GM23338 (cell line): Measurements from ENCODE around the gene ESR2. TPM values are rescaled to one million over a fixed set of nuclear protein-coding genes. Genes with fewer than 3 reads are reported as not detected.

Source experiments
- ATAC-seq: fragments of 200-7000 bp; cut with Tn5 transposase; 3 replicates; pipeline ENCODE4 v1.9.1; 2020
- DNase-seq: peaks from one replicate; pipeline ENCODE4 v3.0.0-alpha.2; 2015; ENCODE audit warnings: low spot score
- H2AFZ ChIP-seq: fragments of 200-600 bp; sonication (generic); 2 replicates; pipeline ENCODE4 v1.8.0; 2016; ENCODE audit warnings: antibody characterized with exemption, mild to moderate bottlenecking, moderate library complexity
- H3F3A ChIP-seq: fragments of 200-600 bp; sonication (generic); replicated peaks from 2 replicates; pipeline ENCODE4 v1.8.0; 2017; ENCODE audit warnings: antibody characterized with exemption, mixed run types, low read depth
- H3K27ac ChIP-seq: fragments of 200-600 bp; sonication (generic); 2 replicates; pipeline ENCODE4 v1.6.1; 2016; ENCODE audit warnings: low read depth
- H3K27me3 ChIP-seq: fragments of 200-600 bp; sonication (generic); 2 replicates; pipeline ENCODE4 v1.8.0; 2016; ENCODE audit warnings: mild to moderate bottlenecking, mixed run types, moderate library complexity; ENCODE audit not compliant: insufficient read depth
- H3K36me3 ChIP-seq: fragments of 200-600 bp; sonication (generic); 2 replicates; pipeline ENCODE4 v1.8.0; 2016; ENCODE audit warnings: mild to moderate bottlenecking; ENCODE audit not compliant: insufficient read depth
- H3K4me1 ChIP-seq: fragments of 200-600 bp; sonication (generic); 2 replicates; pipeline ENCODE4 v1.8.0; 2016; ENCODE audit warnings: mild to moderate bottlenecking, moderate library complexity; ENCODE audit not compliant: insufficient read depth
- H3K4me2 ChIP-seq: fragments of 200-600 bp; sonication (generic); 2 replicates; pipeline ENCODE4 v1.7.1; 2017; ENCODE audit warnings: mixed run types
- H3K4me3 ChIP-seq: fragments of 200-600 bp; sonication (generic); 2 replicates; pipeline ENCODE4 v1.6.1; 2016; ENCODE audit warnings: mixed run types
- H3K79me2 ChIP-seq: fragments of 200-600 bp; sonication (generic); replicated peaks from 2 replicates; pipeline ENCODE4 v1.8.0; 2017; ENCODE audit warnings: mild to moderate bottlenecking; ENCODE audit not compliant: insufficient read depth
- H3K9me2 ChIP-seq: fragments of 200-600 bp; sonication (generic); 2 replicates; pipeline ENCODE4 v1.8.0; 2017; ENCODE audit not compliant: insufficient read depth
- H4K20me1 ChIP-seq: fragments of 200-600 bp; sonication (generic); replicated peaks from 2 replicates; pipeline ENCODE4 v1.8.0; 2017; ENCODE audit warnings: mild to moderate bottlenecking; ENCODE audit not compliant: insufficient read depth
- H3K27ac Mint-ChIP-seq: 2 replicates; pipeline ENCODE4 v1.8.0; 2020; ENCODE audit warnings: inconsistent platforms, mild to moderate bottlenecking, moderate library complexity, mixed read lengths
- H3K27me3 Mint-ChIP-seq: 3 replicates; pipeline ENCODE4 v1.8.0; 2022; ENCODE audit warnings: low read depth, mild to moderate bottlenecking, moderate library complexity, mixed read lengths, inconsistent platforms; ENCODE audit not compliant: insufficient read depth, poor library complexity
- H3K36me3 Mint-ChIP-seq: 3 replicates; pipeline ENCODE4 v1.8.0; 2021; ENCODE audit warnings: low read depth, mild to moderate bottlenecking, inconsistent platforms, moderate library complexity, mixed read lengths
- H3K4me1 Mint-ChIP-seq: 3 replicates; pipeline ENCODE4 v1.8.0; 2020; ENCODE audit warnings: mild to moderate bottlenecking, inconsistent platforms, mixed read lengths
- H3K4me3 Mint-ChIP-seq: 3 replicates; pipeline ENCODE4 v1.8.0; 2021; ENCODE audit warnings: moderate library complexity, mild to moderate bottlenecking, inconsistent platforms, mixed read lengths
- H3K9me3 Mint-ChIP-seq: 3 replicates; pipeline ENCODE4 v1.8.0; 2020; ENCODE audit warnings: moderate library complexity, mild to moderate bottlenecking, inconsistent platforms, mixed read lengths
- EZH2 ChIP-seq: fragments of 200-600 bp; sonication (generic); IDR thresholded peaks from one replicate; pipeline ENCODE4 v1.8.0; 2017; ENCODE audit warnings: antibody characterized with exemption, mild to moderate bottlenecking, low read depth; ENCODE audit not compliant: unreplicated experiment
- EZH2phosphoT487 ChIP-seq: fragments of 200-600 bp; sonication (generic); IDR thresholded peaks from one replicate; pipeline ENCODE4 v1.8.1; 2018; ENCODE audit warnings: antibody characterized with exemption; ENCODE audit not compliant: unreplicated experiment
- ZNF114 ChIP-seq: fragments of 250-450 bp; sonication (Bioruptor Pico); IDR thresholded peaks from 2 replicates; pipeline ENCODE4 v1.5.0; 2020; ENCODE audit warnings: mild to moderate bottlenecking, moderate library complexity
- polyA plus RNA-seq: library from polyadenylated mRNA; unstranded; fragments of >200 nt; fragmentation: Nextera tagmentation; extraction: Ambion mirVana; gene quantifications from 2 replicates; pipeline ENCODE4 v1.2.1, GENCODE V29; 2016
- total RNA-seq: library from RNA; depleted of rRNA; stranded (reverse); fragments of >200 nt; shearing (Covaris generic); gene quantifications from 2 replicates; pipeline ENCODE4 v1.2.3, GENCODE V29; 2014
- TF ChIP-seq, protein P1 (sequence below): IDR thresholded peaks from 2 replicates; pipeline ENCODE4 v1.6.1; 2016; ENCODE audit warnings: antibody characterized with exemption
- TF ChIP-seq, protein P2 (sequence below), 2 experiments: fragments of 200-600 bp in 1 of 2; sonication (generic) in 1 of 2; conservative IDR thresholded peaks; 2 replicates each; pipeline versions ENCODE4 v1.5.1 to v1.6.1; 2016 to 2017; ENCODE audit warnings: antibody characterized with exemption in 2 of 2, low read depth in 2 of 2, mild to moderate bottlenecking in 2 of 2, moderate library complexity in 1 of 2
- TF ChIP-seq, protein P3 (sequence below): fragments of 250-450 bp; sonication (Bioruptor Pico); IDR thresholded peaks from 2 replicates; pipeline ENCODE4 v1.5.0; 2020; ENCODE audit warnings: mild to moderate bottlenecking, moderate library complexity

Gene ESR2
- total and polyA plus RNA-seq, 2 experiments from 2014 or later: 0.58 to 0.59 TPM

DNA sequence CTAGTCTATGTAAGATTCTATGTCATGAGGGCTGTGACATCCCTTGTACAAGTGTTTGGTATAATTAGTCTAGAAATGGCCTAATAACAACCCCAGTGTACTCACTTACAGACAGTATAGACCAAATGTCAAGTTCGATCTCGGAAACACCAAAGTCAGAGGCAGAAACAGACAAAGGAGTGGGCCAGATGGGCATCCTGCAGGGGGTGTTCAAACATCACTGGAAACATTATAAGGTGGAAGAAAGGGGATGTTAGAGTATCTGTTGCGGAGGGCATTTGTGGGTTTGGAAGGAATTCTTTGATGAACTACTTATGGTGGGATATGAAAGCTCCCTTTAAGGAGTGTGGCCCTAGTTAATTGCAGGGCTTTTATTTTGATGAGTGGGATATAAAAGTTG lies 134.6 kb downstream of the ESR2 start:
- no peaks in the 10 kb centered on the region for H3K4me1 Mint-ChIP-seq
- H3K36me3 Mint-ChIP-seq: peaks cover 6% of the 10 kb centered on the region; the same call in 1 of the 3 replicates
- Histone ChIP-seq H3K4me1 (no peaks in the 10 kb centered on the region), H3K4me3 (no peak overlapping the region), H3K27me3 (no peaks in the 10 kb centered on the region), H3K27ac (no peak overlapping the region), H3K79me2 (no peaks in the 10 kb centered on the region), H3K36me3 (no peaks in the 10 kb centered on the region), H3F3A (no peaks in the 10 kb centered on the region), H3K4me2 (no peak overlapping the region), H4K20me1 (no peaks in the 10 kb centered on the region), H2AFZ (no peak overlapping the region), H3K9me2 (no peaks in the 10 kb centered on the region)
- no peak overlapping the region for H3K27ac Mint-ChIP-seq
- ATAC-seq (no peak), DNase-seq (no peak)
- no peak overlapping the region for H3K4me3 Mint-ChIP-seq
- TF ChIP-seq, protein P1, sequence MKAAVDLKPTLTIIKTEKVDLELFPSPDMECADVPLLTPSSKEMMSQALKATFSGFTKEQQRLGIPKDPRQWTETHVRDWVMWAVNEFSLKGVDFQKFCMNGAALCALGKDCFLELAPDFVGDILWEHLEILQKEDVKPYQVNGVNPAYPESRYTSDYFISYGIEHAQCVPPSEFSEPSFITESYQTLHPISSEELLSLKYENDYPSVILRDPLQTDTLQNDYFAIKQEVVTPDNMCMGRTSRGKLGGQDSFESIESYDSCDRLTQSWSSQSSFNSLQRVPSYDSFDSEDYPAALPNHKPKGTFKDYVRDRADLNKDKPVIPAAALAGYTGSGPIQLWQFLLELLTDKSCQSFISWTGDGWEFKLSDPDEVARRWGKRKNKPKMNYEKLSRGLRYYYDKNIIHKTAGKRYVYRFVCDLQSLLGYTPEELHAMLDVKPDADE: no peak
- TF ChIP-seq, protein P2, sequence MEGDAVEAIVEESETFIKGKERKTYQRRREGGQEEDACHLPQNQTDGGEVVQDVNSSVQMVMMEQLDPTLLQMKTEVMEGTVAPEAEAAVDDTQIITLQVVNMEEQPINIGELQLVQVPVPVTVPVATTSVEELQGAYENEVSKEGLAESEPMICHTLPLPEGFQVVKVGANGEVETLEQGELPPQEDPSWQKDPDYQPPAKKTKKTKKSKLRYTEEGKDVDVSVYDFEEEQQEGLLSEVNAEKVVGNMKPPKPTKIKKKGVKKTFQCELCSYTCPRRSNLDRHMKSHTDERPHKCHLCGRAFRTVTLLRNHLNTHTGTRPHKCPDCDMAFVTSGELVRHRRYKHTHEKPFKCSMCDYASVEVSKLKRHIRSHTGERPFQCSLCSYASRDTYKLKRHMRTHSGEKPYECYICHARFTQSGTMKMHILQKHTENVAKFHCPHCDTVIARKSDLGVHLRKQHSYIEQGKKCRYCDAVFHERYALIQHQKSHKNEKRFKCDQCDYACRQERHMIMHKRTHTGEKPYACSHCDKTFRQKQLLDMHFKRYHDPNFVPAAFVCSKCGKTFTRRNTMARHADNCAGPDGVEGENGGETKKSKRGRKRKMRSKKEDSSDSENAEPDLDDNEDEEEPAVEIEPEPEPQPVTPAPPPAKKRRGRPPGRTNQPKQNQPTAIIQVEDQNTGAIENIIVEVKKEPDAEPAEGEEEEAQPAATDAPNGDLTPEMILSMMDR (conservative IDR thresholded peaks at IDR 0.05; ENCODE audit: low read depth in 2 of 2): peak; percentile 30 to 57
- H3K27me3 Mint-ChIP-seq: no peaks in the 10 kb centered on the region
- H3K9me3 Mint-ChIP-seq: no peaks in the 10 kb centered on the region; the same call in 2 of the 3 replicates

DNA sequence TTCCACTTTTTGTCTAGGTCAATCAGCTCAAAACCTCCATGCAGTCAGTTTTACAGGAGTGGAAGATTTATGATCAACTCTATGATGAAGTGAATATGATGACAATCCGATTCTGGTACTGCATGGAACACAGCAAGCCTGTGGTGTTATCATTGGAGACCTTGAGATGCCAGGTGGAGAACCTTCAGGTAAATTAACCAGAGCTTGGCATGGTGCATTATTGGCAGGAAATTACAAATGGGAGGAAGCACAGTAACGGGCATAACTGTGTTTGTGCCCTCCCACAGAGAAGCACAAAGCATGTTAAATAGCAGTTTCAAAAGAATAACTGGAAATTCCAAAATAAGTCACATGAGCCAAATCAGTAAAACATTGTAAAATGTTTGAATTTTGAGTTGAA lies 135.6 kb downstream of the ESR2 start:
- Mint-ChIP-seq H3K4me1 (no peaks in the 10 kb centered on the region), H3K27me3 (no peaks in the 10 kb centered on the region), H3K27ac (no peak overlapping the region), H3K9me3 (no peaks in the 10 kb centered on the region; the same call in 2 of the 3 replicates), H3K4me3 (no peak overlapping the region), H3K36me3 (peaks cover 9% of the 10 kb centered on the region; the same call in 2 of the 3 replicates)
- no peaks in the 10 kb centered on the region for H3K9me2 ChIP-seq
- H4K20me1 ChIP-seq: no peaks in the 10 kb centered on the region
- no peaks in the 10 kb centered on the region for H3K27me3 ChIP-seq
- ATAC-seq: no peak
- DNase-seq: no peak
- H3K27ac ChIP-seq: no peak overlapping the region
- no peak overlapping the region for H3K4me3 ChIP-seq
- no peaks in the 10 kb centered on the region; the same call in 1 of the 2 replicates for H3K36me3 ChIP-seq
- no peak overlapping the region for H3K4me2 ChIP-seq
- H2AFZ ChIP-seq: no peak overlapping the region
- H3F3A ChIP-seq: no peaks in the 10 kb centered on the region
- no peaks in the 10 kb centered on the region for H3K4me1 ChIP-seq
- no peaks in the 10 kb centered on the region for H3K79me2 ChIP-seq
- TF ChIP-seq EZH2phosphoT487 (no peak), ZNF114 (CRISPR knock-in tag) (no peak), EZH2 (no peak)
- TF ChIP-seq, protein P2 (conservative IDR thresholded peaks at IDR 0.05; ENCODE audit: low read depth in 2 of 2): no peak
- TF ChIP-seq, protein P3, sequence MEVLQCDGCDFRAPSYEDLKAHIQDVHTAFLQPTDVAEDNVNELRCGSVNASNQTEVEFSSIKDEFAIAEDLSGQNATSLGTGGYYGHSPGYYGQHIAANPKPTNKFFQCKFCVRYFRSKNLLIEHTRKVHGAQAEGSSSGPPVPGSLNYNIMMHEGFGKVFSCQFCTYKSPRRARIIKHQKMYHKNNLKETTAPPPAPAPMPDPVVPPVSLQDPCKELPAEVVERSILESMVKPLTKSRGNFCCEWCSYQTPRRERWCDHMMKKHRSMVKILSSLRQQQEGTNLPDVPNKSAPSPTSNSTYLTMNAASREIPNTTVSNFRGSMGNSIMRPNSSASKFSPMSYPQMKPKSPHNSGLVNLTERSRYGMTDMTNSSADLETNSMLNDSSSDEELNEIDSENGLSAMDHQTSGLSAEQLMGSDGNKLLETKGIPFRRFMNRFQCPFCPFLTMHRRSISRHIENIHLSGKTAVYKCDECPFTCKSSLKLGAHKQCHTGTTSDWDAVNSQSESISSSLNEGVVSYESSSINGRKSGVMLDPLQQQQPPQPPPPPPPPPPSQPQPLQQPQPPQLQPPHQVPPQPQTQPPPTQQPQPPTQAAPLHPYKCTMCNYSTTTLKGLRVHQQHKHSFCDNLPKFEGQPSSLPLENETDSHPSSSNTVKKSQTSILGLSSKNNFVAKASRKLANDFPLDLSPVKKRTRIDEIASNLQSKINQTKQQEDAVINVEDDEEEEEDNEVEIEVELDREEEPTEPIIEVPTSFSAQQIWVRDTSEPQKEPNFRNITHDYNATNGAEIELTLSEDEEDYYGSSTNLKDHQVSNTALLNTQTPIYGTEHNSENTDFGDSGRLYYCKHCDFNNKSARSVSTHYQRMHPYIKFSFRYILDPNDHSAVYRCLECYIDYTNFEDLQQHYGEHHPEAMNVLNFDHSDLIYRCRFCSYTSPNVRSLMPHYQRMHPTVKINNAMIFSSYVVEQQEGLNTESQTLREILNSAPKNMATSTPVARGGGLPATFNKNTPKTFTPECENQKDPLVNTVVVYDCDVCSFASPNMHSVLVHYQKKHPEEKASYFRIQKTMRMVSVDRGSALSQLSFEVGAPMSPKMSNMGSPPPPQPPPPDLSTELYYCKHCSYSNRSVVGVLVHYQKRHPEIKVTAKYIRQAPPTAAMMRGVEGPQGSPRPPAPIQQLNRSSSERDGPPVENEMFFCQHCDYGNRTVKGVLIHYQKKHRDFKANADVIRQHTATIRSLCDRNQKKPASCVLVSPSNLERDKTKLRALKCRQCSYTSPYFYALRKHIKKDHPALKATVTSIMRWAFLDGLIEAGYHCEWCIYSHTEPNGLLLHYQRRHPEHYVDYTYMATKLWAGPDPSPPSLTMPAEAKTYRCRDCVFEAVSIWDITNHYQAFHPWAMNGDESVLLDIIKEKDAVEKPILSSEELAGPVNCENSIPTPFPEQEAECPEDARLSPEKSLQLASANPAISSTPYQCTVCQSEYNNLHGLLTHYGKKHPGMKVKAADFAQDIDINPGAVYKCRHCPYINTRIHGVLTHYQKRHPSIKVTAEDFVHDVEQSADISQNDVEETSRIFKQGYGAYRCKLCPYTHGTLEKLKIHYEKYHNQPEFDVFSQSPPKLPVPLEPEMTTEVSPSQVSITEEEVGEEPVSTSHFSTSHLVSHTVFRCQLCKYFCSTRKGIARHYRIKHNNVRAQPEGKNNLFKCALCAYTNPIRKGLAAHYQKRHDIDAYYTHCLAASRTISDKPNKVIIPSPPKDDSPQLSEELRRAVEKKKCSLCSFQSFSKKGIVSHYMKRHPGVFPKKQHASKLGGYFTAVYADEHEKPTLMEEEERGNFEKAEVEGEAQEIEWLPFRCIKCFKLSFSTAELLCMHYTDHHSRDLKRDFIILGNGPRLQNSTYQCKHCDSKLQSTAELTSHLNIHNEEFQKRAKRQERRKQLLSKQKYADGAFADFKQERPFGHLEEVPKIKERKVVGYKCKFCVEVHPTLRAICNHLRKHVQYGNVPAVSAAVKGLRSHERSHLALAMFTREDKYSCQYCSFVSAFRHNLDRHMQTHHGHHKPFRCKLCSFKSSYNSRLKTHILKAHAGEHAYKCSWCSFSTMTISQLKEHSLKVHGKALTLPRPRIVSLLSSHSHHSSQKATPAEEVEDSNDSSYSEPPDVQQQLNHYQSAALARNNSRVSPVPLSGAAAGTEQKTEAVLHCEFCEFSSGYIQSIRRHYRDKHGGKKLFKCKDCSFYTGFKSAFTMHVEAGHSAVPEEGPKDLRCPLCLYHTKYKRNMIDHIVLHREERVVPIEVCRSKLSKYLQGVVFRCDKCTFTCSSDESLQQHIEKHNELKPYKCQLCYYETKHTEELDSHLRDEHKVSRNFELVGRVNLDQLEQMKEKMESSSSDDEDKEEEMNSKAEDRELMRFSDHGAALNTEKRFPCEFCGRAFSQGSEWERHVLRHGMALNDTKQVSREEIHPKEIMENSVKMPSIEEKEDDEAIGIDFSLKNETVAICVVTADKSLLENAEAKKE: no peak
